Esophagus squamous epithelium (tissue), 5 donors: ENCODE data around the gene MTHFD2L. TPM values are rescaled to one million over a fixed set of nuclear protein-coding genes. Genes with fewer than 3 reads are reported as not detected.
A peak's percentile ranks its signal among the peaks of the same experiment; 100 is the strongest.

ENCODE experiments used
- DNase-seq: peaks from one replicate; lab custom pipeline; 2025; lab: John Stamatoyannopoulos, UW
- H3K27ac ChIP-seq, 4 donors: fragments of 200-600 bp; sonication (generic); one replicate each; pipeline ENCODE4 v1.5.1; 2016 to 2019; ENCODE audit warnings: mild to moderate bottlenecking in 1 of 4
- H3K27me3 ChIP-seq, 4 donors: fragments of 200-600 bp; sonication (generic); 1 replicate in 3 of 4; 2 replicates in 1 of 4; pipeline versions ENCODE4 v1.5.1 to v1.6.0; 2017 to 2021; ENCODE audit warnings: antibody characterized with exemption in 1 of 4
- H3K36me3 ChIP-seq, 3 donors: fragments of 200-600 bp; sonication (generic); one replicate each; pipeline ENCODE4 v1.5.1; 2016 to 2019
- H3K4me1 ChIP-seq, 3 donors: fragments of 200-600 bp; sonication (generic); one replicate each; pipeline ENCODE4 v1.5.1; 2017 to 2019
- H3K4me3 ChIP-seq, 4 donors: fragments of 200-600 bp; sonication (generic); 1 replicate in 3 of 4; 2 replicates in 1 of 4; pipeline ENCODE4 v1.5.1; 2016 to 2019; ENCODE audit warnings: mild to moderate bottlenecking in 2 of 4, moderate library complexity in 1 of 4
- H3K9me3 ChIP-seq, 3 donors: fragments of 200-600 bp; sonication (generic); one replicate each; pipeline ENCODE4 v1.5.1; 2016 to 2019
- POLR2A ChIP-seq, 4 donors: fragments of 450-650 bp; IDR thresholded peaks; one replicate each; pipeline ENCODE4 v1.6.1; 2017; ENCODE audit warnings: antibody characterized with exemption in 4 of 4, mild to moderate bottlenecking in 4 of 4, moderate library complexity in 3 of 4
- WGBS, 2 donors: methylation state at CpG; one replicate each; pipeline ENCODE4 v1.1.5; 2018; 5-methylcytosine and 5-hydroxymethylcytosine counted together
- intact Hi-C: fragments of 100-400 bp; cut with DNase I; formaldehyde crosslinking; loops from one replicate; pipeline ENCODE4 v1.15.0; 2022
- total RNA-seq, 4 donors: library from RNA; depleted of rRNA; stranded (reverse); fragments of >200 nt; gene quantifications; one replicate each; pipeline ENCODE4 v1.1.0, GENCODE V29; 2016
- TF ChIP-seq, protein P1 (sequence below), 6 experiments: fragments of 450-650 bp in 4 of 6; fragments of 200-600 bp in 2 of 6; sonication (generic) in 2 of 6; IDR thresholded peaks; one replicate each; pipeline ENCODE4 v1.5.1; 2016 to 2019; ENCODE audit warnings: antibody characterized with exemption in 6 of 6, mild to moderate bottlenecking in 4 of 6, moderate library complexity in 4 of 6
- donor health status: DM: yes; HTN: yes; CAD: no.

The MTHFD2L gene
- total RNA-seq, 4 donors from 2014 or later = 9.9 to 22.9 (median 19.1) TPM

DNA sequence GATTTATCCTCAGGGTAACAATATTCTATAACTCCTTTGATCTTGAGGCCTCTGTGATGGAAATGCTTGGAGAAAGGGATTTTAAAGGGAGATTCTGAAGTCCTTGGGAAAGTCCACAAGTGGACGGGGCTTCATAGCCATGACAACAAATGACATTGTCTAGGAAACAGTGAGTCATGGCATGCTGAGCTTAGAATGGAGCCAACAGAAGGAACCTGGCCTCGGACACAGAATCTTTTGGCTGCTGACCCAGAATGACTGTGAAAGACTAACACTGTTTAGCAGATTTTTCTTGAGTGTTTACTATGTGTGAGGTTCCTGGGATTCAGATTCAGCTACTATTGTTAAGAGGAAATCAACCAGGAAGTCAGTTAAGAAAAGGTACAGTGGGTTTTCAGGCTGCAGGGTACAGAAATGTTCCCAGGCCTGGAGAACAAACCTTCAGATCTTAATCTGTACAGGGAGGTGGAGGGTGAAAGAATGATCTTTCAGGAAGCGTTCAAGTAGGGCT is 40.8 kb upstream of the MTHFD2L start:
- TF ChIP-seq POLR2A (IDR thresholded peaks at IDR 0.05) = no peak
- TF ChIP-seq, protein P1, sequence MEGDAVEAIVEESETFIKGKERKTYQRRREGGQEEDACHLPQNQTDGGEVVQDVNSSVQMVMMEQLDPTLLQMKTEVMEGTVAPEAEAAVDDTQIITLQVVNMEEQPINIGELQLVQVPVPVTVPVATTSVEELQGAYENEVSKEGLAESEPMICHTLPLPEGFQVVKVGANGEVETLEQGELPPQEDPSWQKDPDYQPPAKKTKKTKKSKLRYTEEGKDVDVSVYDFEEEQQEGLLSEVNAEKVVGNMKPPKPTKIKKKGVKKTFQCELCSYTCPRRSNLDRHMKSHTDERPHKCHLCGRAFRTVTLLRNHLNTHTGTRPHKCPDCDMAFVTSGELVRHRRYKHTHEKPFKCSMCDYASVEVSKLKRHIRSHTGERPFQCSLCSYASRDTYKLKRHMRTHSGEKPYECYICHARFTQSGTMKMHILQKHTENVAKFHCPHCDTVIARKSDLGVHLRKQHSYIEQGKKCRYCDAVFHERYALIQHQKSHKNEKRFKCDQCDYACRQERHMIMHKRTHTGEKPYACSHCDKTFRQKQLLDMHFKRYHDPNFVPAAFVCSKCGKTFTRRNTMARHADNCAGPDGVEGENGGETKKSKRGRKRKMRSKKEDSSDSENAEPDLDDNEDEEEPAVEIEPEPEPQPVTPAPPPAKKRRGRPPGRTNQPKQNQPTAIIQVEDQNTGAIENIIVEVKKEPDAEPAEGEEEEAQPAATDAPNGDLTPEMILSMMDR (IDR thresholded peaks at IDR 0.05) = peak in 1 of 6 experiments; percentile 6
- H3K4me3 ChIP-seq = no peak overlapping the region
- DNase-seq = no peak
- no peaks in the 10 kb centered on the region for H3K36me3 ChIP-seq
- peaks cover 15 to 67% (median 15%) of the 10 kb centered on the region in 3 donors for H3K4me1 ChIP-seq
- no peaks in the 10 kb centered on the region for H3K27me3 ChIP-seq
- no peaks in the 10 kb centered on the region for H3K9me3 ChIP-seq
- WGBS, 2 donors = 6 to 24% methylated on average over 3 of the region's 3 CpGs
- H3K27ac ChIP-seq = peak overlapping the region; percentile 7 to 74 (median 62)
- intact Hi-C loops = no loop called here

GRCh38 chr4:74118600-74119338 is 39.1 kb upstream of the MTHFD2L start:
- H3K4me3 ChIP-seq = no peak overlapping the region
- H3K9me3 ChIP-seq = no peaks in the 10 kb centered on the region
- no peak for DNase-seq
- H3K27me3 ChIP-seq = no peaks in the 10 kb centered on the region
- intact Hi-C loops = no loop called here
- TF ChIP-seq, protein P1 (IDR thresholded peaks at IDR 0.05) = peak in 1 of 6 experiments; percentile 13
- TF ChIP-seq POLR2A (IDR thresholded peaks at IDR 0.05) = no peak
- WGBS, 2 donors = 83 to 94% methylated on average over 5 to 6 of the region's 6 CpGs
- peaks cover 10 to 57% (median 15%) of the 10 kb centered on the region in 3 donors for H3K4me1 ChIP-seq
- H3K27ac ChIP-seq = no peak overlapping the region
- no peaks in the 10 kb centered on the region for H3K36me3 ChIP-seq

DNA sequence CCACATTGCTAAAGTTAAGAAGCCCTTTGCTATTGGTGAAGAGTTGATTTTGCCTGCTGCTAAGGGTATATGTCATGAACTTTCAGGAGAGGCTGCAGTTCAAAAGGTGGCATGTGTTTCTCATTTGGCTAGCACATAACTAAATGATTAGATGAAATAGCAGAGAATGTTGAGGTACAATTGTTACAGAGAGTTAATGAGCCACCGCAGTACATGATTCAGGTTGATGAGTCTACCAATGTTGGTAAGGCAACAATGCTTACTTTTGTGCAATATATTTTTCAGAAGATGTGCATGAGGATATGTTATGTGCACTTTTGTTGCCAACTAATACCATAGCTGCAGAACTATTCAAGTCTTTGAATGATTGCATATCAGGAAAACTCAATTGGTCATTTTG is 37.8 kb upstream of the MTHFD2L start:
- TF ChIP-seq POLR2A (IDR thresholded peaks at IDR 0.05) = no peak
- TF ChIP-seq, protein P1 (IDR thresholded peaks at IDR 0.05) = no peak
- no peaks in the 10 kb centered on the region for H3K27me3 ChIP-seq
- no peaks in the 10 kb centered on the region for H3K9me3 ChIP-seq
- H3K4me3 ChIP-seq = no peak overlapping the region
- 89 to 93% methylated on average over 1 of the region's 1 CpG for WGBS, 2 donors
- H3K27ac ChIP-seq = no peak overlapping the region
- H3K4me1 ChIP-seq = peaks cover 7 to 45% (median 10%) of the 10 kb centered on the region in 3 donors
- no peak for DNase-seq
- intact Hi-C loops = no loop called here
- no peaks in the 10 kb centered on the region for H3K36me3 ChIP-seq

DNA sequence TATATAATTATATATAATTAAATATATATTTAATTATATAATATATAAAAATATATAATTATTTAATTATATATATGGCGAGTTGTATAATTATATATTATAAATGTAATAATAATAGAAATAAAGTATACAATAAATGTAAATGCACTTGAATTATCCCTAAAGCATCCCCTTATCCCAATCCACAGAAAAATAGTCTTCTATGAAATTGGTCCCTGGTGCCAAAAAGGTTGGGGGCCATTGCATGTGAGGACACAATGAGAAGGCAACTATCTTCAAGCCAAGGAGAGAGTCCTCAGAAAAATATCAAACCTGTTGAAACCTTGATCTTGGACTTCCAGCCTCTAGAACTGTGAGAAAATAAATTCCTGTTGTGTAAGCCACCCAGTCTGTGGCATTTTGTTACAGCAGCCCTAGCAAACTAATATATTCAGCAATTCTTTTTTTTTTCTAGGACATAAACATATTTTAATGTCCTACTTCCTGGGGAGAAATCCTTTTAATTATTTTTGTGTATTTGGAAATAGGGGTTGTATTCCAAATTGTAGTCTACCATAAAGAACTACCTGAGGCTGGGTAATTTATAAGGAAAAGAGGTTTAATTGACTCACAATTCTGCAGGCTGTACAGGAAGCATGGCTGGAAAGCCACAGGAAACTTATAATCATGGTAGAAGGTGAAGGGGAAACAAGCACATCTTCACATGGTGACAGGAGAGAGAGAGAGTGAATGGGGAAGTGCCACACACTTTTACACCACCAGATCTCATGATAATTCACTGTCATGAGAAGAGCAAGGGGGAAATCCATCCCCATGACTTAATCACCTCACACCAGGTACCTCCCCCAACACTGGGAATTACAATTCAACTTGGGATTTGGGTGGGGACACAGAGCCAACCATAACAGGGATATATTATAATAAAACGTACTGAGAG is 36.0 kb upstream of the MTHFD2L start:
- no peak for TF ChIP-seq POLR2A (IDR thresholded peaks at IDR 0.05)
- TF ChIP-seq, protein P1 (IDR thresholded peaks at IDR 0.05) = no peak
- DNase-seq = no peak
- no peak overlapping the region for H3K4me3 ChIP-seq
- no peak overlapping the region for H3K27ac ChIP-seq
- peaks cover 7 to 27% (median 10%) of the 10 kb centered on the region in 3 donors for H3K4me1 ChIP-seq
- 75 to 79% methylated on average over 2 of the region's 2 CpGs for WGBS, 2 donors
- no peaks in the 10 kb centered on the region for H3K36me3 ChIP-seq
- no peaks in the 10 kb centered on the region for H3K27me3 ChIP-seq
- intact Hi-C loops = no loop called here
- no peaks in the 10 kb centered on the region for H3K9me3 ChIP-seq
